Left forelimb (tissue), 1 donor: ENCODE results near the gene ANKRD39.
"Not testable (repeated sequence)": the region's sequence is repeated elsewhere in the genome, so short reads cannot be mapped to it uniquely, and the experiment has no call there.

Source experiments
- DNase-seq: peaks from one replicate; pipeline ENCODE4 v3.0.0-alpha.2; 2018; ENCODE audit warnings: low spot score

ANKRD39 gene

DNA sequence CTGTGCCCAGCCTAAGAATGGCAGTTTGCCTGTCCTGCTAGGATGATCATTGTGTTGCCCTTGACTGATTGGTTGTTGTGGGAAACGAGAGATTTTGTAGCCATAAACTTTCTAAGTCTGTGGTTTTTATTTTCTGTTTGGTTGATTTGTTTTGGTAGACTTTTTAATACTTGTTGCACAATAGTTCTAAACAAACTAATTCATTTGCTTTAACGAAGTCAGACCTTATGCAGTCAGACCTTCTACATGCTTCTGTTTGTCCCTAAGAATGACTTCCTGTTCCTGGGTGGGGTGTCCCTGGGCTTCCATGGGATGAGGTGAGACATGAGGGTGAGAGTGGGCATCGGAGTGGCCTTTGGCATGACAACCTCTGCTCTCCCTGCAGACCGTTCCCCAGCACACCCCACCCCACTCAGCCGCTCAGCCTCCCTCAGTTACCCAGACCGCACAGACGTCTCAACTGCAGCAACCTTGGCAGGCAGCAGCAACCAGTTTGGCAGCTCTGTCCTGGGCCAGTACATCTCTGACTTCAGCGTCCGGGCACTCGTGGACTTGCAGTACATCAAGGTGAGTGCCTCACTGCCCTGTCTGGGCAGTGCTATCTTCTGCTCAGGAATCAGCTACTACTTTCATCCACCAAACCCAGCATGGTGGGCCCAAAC, 49.5 kb downstream of the ANKRD39 start:
- DNase-seq: no peak

DNA sequence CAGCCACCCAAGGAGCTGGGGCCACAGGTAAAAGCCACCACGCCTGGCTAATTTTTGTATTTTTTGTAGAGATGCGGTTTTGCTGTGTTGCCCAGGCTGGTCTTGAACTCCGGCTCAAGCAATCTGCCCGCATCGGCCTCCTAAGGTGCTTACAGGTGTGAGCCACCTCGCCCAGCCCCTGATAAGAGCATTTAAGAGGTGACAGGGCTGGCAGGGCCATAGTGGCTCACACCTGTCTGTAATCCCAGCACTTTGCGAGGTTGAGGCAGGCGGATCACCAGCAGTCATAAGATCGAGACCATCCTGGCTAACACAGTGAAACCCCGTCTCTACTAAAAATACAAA, 50.7 kb downstream of the ANKRD39 start:
- DNase-seq: no peak

DNA sequence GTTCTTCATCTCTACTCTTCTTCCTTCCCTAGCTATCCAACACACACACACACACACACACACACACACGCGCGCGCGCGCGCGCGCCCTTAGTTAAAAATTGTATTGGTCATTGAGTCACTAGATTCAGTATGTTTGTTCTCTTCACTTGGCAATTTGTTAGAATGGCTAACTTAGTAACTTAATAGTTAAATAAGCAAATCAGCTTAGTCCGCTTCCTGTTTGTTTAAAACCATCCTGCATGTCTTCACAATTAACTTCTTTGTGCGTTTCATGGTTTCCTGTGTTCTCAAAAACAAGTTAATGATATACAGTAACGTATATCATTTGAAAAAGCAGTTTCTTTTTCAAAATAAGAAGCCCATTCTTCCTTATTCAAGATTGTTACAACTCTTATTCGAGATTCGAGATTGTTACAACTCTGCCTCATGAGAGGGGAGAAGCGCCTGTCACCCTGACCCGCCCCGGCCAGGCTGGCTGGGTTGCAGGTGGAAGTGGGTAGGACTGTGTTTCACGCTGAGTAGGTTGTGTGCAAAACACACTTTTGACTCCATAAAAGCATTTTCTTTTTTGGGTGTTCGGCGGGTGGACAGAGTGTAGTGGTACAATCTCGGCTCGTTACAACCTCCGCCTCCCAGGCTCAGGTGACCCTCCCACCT, 51.2 kb downstream of the ANKRD39 start:
- no peak for DNase-seq

DNA sequence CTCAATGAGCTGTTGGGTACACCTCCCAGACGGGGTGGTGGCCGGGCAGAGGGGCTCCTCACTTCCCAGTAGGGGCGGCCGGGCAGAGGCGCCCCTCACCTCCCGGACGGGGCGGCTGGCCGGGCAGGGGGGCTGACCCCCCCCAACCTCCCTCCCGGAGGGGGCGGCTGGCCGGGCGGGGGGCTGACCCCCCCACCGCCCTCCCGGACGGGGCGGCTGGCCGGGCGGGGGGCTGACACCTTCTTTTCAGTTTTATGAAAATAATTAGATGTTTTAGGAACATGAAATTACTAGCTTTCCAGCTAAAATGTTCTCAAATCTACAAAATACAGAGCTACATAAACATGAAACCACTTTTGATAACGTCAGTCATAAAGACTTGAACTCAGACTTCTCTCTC, 51.9 kb downstream of the ANKRD39 start:
- not testable (repeated sequence) for DNase-seq

DNA sequence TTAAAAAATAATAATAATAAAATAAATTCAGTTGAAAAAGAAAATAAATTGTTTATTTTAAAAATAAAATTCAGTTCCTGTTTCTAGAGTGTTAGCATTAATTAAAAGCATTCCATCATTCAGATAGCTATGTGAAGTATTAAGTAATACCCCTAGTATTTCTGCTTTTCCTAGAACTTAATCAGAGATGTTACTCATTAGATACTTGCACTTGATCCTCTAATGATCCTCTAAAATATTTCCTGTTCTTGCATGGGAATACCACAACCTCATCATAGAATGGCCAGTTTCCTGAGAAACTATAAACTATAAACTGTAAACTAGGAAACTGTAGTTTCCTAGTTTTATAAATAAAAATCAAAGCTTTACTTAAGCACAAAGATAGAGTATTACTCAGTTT, 52.8 kb downstream of the ANKRD39 start:
- DNase-seq: no peak

DNA sequence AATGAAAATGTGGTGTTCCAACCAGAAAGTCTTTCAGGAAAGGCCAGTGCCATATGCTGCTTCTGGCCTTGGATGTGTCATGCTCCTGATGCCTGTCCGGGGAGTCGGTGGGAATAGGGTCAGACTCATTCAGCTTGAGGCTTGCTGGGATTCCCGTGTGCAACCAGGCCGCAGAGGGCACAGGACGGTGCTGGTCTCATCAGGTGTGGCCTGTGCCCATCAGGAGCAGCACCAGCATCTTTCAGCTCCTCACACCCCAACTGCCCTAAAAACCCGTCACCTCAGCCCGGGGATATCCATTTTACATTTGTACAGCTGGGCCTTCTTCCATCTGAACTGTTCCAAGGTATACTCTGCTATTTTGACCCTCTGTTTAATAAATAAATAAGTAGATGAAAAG, 55.1 kb downstream of the ANKRD39 start:
- no peak for DNase-seq

DNA sequence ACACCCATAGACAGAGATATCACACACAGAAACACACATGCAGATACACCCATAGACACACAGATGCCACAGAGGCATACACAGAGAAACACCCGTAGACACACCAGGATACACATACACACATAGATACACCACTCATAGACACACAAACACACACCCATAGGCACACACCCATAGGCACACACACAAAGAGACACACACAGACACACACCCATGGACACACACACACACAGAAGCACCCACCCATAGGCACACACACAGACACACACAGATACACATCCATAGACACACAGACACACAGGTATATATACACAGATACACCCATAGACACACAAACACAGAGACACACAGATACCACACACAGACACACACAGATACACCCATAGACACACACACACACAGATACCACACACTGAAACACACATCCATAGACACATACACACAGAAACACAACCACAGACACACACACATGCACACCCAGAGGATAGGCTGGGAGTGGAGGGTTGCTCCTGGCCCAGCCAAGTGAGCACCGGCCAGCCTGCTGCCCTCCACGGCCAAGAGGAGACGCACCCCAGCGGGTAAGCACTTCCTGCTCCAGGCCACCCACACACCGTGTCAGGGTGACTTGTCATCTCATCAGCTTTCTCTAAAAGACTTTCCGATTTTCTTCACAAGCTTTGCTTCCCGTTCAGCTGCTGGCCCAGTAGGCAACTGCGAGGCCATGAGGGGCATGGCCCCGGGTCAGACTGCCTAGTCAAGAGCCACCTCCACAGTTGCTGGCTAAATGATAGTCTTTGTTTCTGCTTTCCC, 55.8 kb downstream of the ANKRD39 start:
- DNase-seq: no peak

DNA sequence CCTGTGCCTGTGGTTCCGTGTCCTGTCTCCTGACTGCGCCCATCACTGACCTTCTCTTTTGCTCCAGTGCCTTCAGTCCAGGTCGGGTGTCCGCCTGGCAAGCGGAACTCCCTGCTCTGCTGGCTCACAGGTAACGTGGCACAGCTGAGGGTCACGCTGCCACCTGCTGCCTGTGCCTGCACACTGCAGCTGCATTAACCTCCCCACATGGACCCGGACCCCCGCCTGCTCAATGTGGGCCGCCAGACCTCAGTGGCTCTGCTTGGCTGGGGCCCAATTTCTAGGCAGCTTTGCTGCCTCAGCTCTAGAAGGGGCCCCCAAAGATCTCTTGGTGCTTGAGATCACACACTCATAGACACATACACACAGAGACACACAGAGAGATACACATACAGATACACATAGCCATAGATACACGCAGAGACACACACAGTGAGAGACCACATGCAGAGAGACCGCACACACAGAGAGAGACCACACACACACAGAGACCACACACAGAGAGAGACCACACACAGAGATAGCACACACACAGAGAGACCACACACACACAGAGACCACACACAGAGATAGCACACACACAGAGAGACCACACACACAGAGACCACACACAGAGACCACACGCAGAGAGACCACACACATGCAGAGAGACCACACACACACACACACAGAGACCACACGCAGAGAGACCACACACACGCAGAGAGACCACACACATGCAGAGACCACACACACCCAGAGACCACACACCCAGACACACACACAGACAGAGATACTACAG, 56.6 kb downstream of the ANKRD39 start:
- DNase-seq: no peak

DNA sequence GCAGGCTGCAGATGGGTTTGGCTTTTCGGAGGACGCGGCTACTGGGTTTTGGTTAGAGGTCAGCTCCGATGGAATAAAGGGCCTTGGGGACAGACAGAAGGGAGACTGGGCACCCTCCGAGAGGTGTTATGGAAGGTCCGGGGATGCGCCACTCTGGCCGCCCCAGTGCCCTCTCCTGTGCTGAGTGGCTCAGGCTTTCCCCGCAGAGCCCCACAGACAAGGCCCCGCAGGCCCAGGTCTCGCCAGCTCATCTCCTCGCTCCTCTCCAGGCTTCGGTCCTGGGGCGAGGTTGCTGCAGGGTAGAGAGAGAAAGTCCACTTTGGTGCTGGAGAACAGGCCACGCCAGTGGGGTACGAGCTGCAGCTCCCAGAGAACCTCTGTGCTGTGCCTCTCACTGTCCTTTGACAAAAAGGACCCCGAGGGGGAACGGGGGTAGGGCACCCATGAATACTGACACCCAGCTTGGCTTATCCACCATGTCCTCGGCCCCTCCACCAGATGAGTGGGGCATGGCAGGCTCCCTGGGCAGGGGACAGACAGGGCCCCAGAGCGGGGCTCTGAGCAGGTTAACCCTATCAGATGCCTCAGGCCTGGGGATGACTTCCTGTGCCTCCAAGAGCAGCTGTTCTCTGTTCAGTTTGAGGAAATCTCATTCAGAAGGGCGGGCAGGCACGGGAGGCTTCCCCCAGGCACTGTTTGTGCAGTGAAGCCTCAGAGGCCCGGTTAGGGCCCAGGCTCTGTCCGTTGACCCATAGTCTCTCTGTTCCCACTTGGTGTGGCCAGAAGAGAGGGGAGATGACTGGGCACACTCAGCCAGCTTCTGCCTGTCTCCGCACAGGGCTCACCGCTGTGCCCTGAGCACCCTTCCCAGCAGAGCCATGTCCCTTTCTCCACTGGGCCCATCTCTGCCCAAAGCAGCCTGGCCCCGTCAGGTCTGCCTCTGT, 57.5 kb downstream of the ANKRD39 start:
- DNase-seq: no peak

DNA sequence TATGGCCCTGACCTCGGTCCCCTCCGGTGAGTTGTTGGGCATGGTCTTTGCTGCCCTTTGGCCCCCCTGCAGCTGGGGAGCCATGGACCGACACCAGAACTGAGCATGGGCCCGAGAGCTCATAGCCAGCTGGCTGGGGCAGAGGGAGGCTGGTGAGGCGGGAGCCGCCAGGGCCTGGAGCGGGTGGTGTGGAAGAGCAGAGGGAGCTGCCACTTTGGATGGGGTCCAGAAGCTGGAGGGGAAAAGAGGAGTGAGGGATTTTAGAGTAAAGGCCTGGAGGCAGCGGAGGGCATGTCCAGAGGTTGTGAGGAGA, 58.2 kb downstream of the ANKRD39 start:
- DNase-seq: no peak

DNA sequence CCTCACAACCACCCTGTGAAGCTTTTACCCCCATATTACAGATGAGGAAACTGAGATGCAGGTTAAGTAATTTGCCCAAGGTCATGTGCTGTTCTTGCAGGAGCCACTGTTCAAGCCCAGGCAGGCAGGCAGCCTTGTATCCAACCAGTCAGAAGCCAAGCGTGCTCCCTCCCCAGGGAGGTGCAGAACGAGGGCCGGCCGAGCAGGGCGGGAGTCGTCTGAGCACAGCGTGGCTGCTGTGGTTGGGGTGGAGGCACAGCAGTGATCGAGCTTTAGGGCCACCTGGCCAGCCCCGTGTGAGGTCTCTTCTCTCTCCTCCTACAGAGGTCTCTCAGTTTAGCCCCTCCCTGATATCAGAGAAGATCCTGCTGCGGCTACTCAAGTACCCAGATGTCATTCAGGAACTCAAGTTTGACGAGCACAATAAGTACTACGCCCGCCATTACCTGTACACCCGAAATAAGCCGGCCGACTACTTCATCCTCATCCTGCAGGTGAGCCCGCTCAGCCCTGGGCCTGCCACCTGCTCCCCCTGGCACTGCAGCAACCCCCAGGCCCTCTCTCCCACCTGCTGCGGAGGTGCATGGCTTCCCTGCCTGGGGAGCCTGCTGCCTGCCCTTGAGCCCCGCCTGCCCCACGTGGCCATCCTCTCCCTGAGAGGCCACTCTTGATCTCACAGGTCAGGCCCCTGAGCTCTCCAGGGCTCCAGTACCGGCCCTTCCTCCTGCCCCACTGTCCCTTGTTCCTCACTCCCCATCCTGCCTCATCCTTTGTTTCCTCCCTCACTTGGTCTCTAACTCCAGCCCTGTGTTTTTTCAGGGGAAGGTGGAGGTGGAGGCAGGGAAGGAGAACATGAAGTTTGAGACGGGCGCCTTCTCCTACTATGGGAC, 58.8 kb downstream of the ANKRD39 start:
- no peak for DNase-seq
